Sigmoid colon (tissue), 7 donors: ENCODE measurements around the gene TEX12. TPM values are rescaled to one million over a fixed set of nuclear protein-coding genes. Genes with fewer than 3 reads are reported as not detected.

ENCODE experiments used
- DNase-seq: peaks from one replicate; pipeline ENCODE4 v3.0.0-alpha.2; 2019
- H3K27ac ChIP-seq, 4 donors: fragments of 200-600 bp; sonication (generic); one replicate each; pipeline ENCODE4 v1.5.1; 2016 to 2019; ENCODE audit warnings: mild to moderate bottlenecking in 1 of 4
- H3K27me3 ChIP-seq, 3 donors: fragments of 200-600 bp; sonication (generic); one replicate each; pipeline ENCODE4 v1.5.1; 2019; ENCODE audit warnings: mild to moderate bottlenecking in 1 of 3
- H3K36me3 ChIP-seq, 4 donors: fragments of 200-600 bp; sonication (generic); one replicate each; pipeline ENCODE4 v1.5.1; 2016 to 2019
- H3K4me1 ChIP-seq, 4 donors: fragments of 200-600 bp; sonication (generic); one replicate each; pipeline ENCODE4 v1.5.1; 2017 to 2019
- H3K4me3 ChIP-seq, 4 donors: fragments of 200-600 bp; sonication (generic); one replicate each; pipeline ENCODE4 v1.5.1; 2017 to 2019; ENCODE audit warnings: mild to moderate bottlenecking in 2 of 4, moderate library complexity in 1 of 4
- H3K9me3 ChIP-seq, 4 donors: fragments of 200-600 bp in 3 of 4; sonication (generic) in 3 of 4; one replicate each; pipeline versions ENCODE4 v1.5.1 to v1.6.1; 2013 to 2019
- EP300 ChIP-seq, 4 donors: sonication (generic); formaldehyde crosslinking; IDR thresholded peaks; one replicate each; pipeline ENCODE4 v1.6.1; 2017; ENCODE audit warnings: antibody characterized with exemption in 4 of 4
- POLR2A ChIP-seq, 2 donors: fragments of 450-650 bp; IDR thresholded peaks; one replicate each; pipeline ENCODE4 v1.6.1; 2016; ENCODE audit warnings: antibody characterized with exemption in 2 of 2, mild to moderate bottlenecking in 2 of 2, moderate library complexity in 2 of 2
- POLR2AphosphoS5 ChIP-seq, 4 donors: sonication (generic); formaldehyde crosslinking; IDR thresholded peaks; one replicate each; pipeline ENCODE4 v1.6.1; 2017; ENCODE audit warnings: antibody characterized with exemption in 4 of 4
- whole genome bisulfite sequencing, 2 donors: extraction: QIAGEN DNeasy Blood & Tissue Kit; methylation state at CpG; one replicate each; pipeline ENCODE4 v1.1.7; 2013; 5-methylcytosine and 5-hydroxymethylcytosine counted together
- intact Hi-C: fragments of 100-400 bp; cut with DNase I; formaldehyde crosslinking; loops from one replicate; pipeline ENCODE4 v1.15.1; 2023
- polyA plus RNA-seq, 3 donors: library from polyadenylated mRNA; stranded (reverse); fragments of 200-250 nt; gene quantifications; one replicate each; pipeline ENCODE4 v1.2.3, GENCODE V29; 2013
- total RNA-seq, 4 donors: library from RNA; depleted of rRNA; stranded (reverse); fragments of >200 nt; gene quantifications; one replicate each; pipeline ENCODE4 v1.1.0, GENCODE V29; 2016
- TF ChIP-seq, protein P1 (sequence below), 4 experiments: fragments of 450-650 bp in 3 of 4; fragments of 200-600 bp in 1 of 4; IDR thresholded peaks; one replicate each; pipeline ENCODE4 v1.5.1; 2016 to 2019; ENCODE audit warnings: antibody characterized with exemption in 4 of 4, mild to moderate bottlenecking in 3 of 4, moderate library complexity in 2 of 4
- donor health status: healthy with polysubstance abuse.
- donor health status: Bipolar disorder and iron deficiency.
- donor health status: healthy.

Gene TEX12
- total and polyA plus RNA-seq, 7 donors: 0.68 to 1.5 (median 1.1) TPM; not detected in 4

GRCh38 chr11:112213753-112214152 lies 46.6 kb downstream of the TEX12 start:
- WGBS, 2 donors: 89 to 94% methylated on average over 4 of the region's 4 CpGs
- DNase-seq: no peak
- H3K4me3 ChIP-seq: no peak overlapping the region
- intact Hi-C loops: no loop called here
- no peaks in the 10 kb centered on the region for H3K27me3 ChIP-seq
- no peaks in the 10 kb centered on the region for H3K9me3 ChIP-seq
- TF ChIP-seq POLR2A (IDR thresholded peaks at IDR 0.05) (no peak), POLR2AphosphoS5 (IDR thresholded peaks at IDR 0.05) (no peak), EP300 (IDR thresholded peaks at IDR 0.05) (no peak)
- TF ChIP-seq, protein P1, sequence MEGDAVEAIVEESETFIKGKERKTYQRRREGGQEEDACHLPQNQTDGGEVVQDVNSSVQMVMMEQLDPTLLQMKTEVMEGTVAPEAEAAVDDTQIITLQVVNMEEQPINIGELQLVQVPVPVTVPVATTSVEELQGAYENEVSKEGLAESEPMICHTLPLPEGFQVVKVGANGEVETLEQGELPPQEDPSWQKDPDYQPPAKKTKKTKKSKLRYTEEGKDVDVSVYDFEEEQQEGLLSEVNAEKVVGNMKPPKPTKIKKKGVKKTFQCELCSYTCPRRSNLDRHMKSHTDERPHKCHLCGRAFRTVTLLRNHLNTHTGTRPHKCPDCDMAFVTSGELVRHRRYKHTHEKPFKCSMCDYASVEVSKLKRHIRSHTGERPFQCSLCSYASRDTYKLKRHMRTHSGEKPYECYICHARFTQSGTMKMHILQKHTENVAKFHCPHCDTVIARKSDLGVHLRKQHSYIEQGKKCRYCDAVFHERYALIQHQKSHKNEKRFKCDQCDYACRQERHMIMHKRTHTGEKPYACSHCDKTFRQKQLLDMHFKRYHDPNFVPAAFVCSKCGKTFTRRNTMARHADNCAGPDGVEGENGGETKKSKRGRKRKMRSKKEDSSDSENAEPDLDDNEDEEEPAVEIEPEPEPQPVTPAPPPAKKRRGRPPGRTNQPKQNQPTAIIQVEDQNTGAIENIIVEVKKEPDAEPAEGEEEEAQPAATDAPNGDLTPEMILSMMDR (IDR thresholded peaks at IDR 0.05): no peak
- no peaks in the 10 kb centered on the region for H3K4me1 ChIP-seq
- H3K27ac ChIP-seq: no peak overlapping the region
- no peaks in the 10 kb centered on the region for H3K36me3 ChIP-seq

- intact Hi-C loops: no loop called here
- Histone ChIP-seq H3K9me3 (no peaks in the 10 kb centered on the region), H3K4me1 (peaks cover 0 to 6% (median 2%) of the 10 kb centered on the region in 4 donors), H3K27me3 (no peaks in the 10 kb centered on the region), H3K4me3 (no peak overlapping the region), H3K27ac (no peak overlapping the region), H3K36me3 (no peaks in the 10 kb centered on the region)
- DNase-seq: no peak
- TF ChIP-seq EP300 (IDR thresholded peaks at IDR 0.05) (no peak), POLR2A (IDR thresholded peaks at IDR 0.05) (no peak), POLR2AphosphoS5 (IDR thresholded peaks at IDR 0.05) (no peak)
- TF ChIP-seq, protein P1 (IDR thresholded peaks at IDR 0.05): no peak
- WGBS, 2 donors: 93 to 94% methylated on average over 6 of the region's 6 CpGs
Measured at GRCh38 chr11:112215621-112216020, 48.4 kb downstream of the TEX12 start.

DNA sequence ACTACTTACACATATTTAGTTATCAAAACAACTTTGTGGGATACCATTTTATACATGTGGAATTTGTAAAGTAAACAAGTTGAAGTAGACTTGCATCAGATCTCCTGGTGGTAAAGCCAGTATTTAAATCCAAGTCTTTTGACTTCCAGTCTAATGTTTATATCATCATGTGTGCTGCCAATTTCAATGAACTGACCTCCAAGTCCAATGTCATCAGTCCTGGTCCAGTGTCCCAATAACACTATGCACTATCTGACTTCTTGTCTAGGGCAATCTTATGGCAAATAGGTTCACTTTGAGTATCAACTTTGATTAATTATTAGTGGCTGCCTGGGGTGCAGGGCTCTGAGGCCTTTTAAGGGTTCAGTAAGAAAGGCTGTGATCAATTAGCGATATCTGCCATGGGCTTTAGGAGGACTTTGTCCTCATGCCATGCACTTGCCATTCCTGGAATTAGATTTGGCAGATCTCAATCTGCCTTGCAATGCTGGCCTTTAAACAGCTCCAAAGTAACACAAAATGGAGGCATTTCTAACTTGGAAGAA lies 49.5 kb downstream of the TEX12 start:
- H3K9me3 ChIP-seq: no peaks in the 10 kb centered on the region
- H3K27ac ChIP-seq: no peak overlapping the region
- no peak for DNase-seq
- TF ChIP-seq POLR2AphosphoS5 (IDR thresholded peaks at IDR 0.05): no peak
- TF ChIP-seq, protein P1 (IDR thresholded peaks at IDR 0.05): no peak
- TF ChIP-seq POLR2A (IDR thresholded peaks at IDR 0.05): no peak
- TF ChIP-seq EP300 (IDR thresholded peaks at IDR 0.05): no peak
- intact Hi-C loops: no loop called here
- 97 to 99% methylated on average over 1 of the region's 1 CpG for WGBS, 2 donors
- peaks cover 0 to 14% (median 11%) of the 10 kb centered on the region in 4 donors for H3K4me1 ChIP-seq
- no peaks in the 10 kb centered on the region for H3K27me3 ChIP-seq
- H3K36me3 ChIP-seq: no peaks in the 10 kb centered on the region
- no peak overlapping the region for H3K4me3 ChIP-seq

GRCh38 chr11:112219476-112220232 lies 52.5 kb downstream of the TEX12 start:
- no peak overlapping the region for H3K27ac ChIP-seq
- H3K9me3 ChIP-seq: no peaks in the 10 kb centered on the region
- DNase-seq: peak; percentile 56
- H3K4me1 ChIP-seq: peaks cover 0 to 21% (median 17%) of the 10 kb centered on the region in 4 donors
- WGBS, 2 donors: 33 to 39% methylated on average over 7 of the region's 7 CpGs
- H3K4me3 ChIP-seq: no peak overlapping the region
- TF ChIP-seq POLR2A (IDR thresholded peaks at IDR 0.05) (no peak), POLR2AphosphoS5 (IDR thresholded peaks at IDR 0.05) (peak in 1 of 4 donors; percentile 18)
- TF ChIP-seq, protein P1 (IDR thresholded peaks at IDR 0.05): peak; percentile 75 to 82 (median 76)
- no peaks in the 10 kb centered on the region for H3K36me3 ChIP-seq
- H3K27me3 ChIP-seq: no peaks in the 10 kb centered on the region
- intact Hi-C loops: loop anchor here (1.0 to 10.0 kb wide), 3 partner anchors 61 to 1095 kb away; partner anchors contain the start of gene TTC12
